ENCODE data around the gene AATF.

DNA sequence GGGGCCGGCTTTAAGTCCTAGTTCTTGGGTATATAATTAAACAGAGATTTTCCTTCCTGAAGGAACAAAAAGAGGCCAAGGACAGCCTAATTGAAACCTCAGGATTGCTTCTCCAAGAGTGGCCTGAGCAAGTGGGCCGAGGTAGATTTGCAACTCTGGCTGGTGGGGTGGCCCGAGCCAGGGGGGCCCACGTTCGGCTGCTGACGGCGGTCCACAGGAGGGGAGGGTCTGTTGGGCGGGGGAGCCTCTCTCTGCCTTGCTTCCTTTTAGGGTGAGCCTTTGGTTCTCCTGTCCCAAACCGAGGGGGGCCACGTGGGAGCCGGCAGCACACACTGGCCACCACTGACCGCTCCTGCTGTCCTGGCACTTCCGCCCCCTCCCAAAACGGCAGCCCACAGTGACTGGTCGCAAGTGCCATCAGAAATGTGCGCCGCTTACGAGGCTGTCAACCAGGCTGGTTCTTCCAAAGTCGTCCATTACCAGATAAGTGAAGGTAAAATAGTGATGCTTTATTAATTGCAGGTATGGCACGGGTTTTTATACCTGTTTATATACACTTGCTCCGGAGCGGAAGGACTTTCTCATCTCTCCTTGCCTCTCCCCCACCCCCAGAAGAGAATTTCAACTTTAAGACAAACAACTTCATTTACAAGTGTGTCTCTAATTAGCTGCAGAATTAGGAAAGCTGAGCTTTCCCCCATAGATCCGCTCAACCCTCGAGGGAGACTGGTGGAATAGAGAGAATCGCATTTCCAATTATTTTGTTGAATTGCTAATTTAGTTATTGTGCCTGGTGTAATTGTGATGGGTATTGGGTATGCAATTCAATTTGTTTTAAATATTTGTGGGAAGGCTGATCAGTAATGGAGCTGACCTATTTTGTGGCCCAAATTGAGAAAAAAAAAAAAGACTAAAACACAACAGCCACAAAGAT, 117.8 kb downstream of the AATF start:
- TF ChIP-seq CTCF (IDR thresholded peaks at IDR 0.05; ENCODE audit: insufficient read depth, low read length) (no peak), POLR2AphosphoS5 (IDR thresholded peaks at IDR 0.05; ENCODE audit: low read depth) (no peak), GABPA (IDR thresholded peaks at IDR 0.05; ENCODE audit: low read depth) (no peak)
- TF ChIP-seq, protein P1, sequence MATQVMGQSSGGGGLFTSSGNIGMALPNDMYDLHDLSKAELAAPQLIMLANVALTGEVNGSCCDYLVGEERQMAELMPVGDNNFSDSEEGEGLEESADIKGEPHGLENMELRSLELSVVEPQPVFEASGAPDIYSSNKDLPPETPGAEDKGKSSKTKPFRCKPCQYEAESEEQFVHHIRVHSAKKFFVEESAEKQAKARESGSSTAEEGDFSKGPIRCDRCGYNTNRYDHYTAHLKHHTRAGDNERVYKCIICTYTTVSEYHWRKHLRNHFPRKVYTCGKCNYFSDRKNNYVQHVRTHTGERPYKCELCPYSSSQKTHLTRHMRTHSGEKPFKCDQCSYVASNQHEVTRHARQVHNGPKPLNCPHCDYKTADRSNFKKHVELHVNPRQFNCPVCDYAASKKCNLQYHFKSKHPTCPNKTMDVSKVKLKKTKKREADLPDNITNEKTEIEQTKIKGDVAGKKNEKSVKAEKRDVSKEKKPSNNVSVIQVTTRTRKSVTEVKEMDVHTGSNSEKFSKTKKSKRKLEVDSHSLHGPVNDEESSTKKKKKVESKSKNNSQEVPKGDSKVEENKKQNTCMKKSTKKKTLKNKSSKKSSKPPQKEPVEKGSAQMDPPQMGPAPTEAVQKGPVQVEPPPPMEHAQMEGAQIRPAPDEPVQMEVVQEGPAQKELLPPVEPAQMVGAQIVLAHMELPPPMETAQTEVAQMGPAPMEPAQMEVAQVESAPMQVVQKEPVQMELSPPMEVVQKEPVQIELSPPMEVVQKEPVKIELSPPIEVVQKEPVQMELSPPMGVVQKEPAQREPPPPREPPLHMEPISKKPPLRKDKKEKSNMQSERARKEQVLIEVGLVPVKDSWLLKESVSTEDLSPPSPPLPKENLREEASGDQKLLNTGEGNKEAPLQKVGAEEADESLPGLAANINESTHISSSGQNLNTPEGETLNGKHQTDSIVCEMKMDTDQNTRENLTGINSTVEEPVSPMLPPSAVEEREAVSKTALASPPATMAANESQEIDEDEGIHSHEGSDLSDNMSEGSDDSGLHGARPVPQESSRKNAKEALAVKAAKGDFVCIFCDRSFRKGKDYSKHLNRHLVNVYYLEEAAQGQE (IDR thresholded peaks at IDR 0.05; ENCODE audit: insufficient replicate concordance, low read depth): no peak

All from HL-60 (cell line).